Tibial nerve (tissue), 4 donors: ENCODE data around the gene MEA1. TPM values are rescaled to one million over a fixed set of nuclear protein-coding genes. Genes with fewer than 3 reads are reported as not detected.

Source experiments
- DNase-seq, 2 donors: peaks; one replicate each; pipeline ENCODE4 v3.0.0-alpha.2; 2019; ENCODE audit warnings: low spot score in 2 of 2
- H3K27ac ChIP-seq, 4 donors: fragments of 200-600 bp; sonication (generic) in 3 of 4; one replicate each; pipeline ENCODE4 v1.5.1; 2017 to 2019; ENCODE audit warnings: mild to moderate bottlenecking in 1 of 4
- H3K27me3 ChIP-seq, 2 donors: fragments of 200-600 bp; sonication (generic) in 1 of 2; one replicate each; pipeline versions ENCODE4 v1.5.1 to v1.6.0; 2017 to 2019
- H3K36me3 ChIP-seq, 3 donors: fragments of 200-600 bp; sonication (generic); one replicate each; pipeline ENCODE4 v1.5.1; 2018 to 2019
- H3K4me1 ChIP-seq, 4 donors: fragments of 200-600 bp; sonication (generic) in 3 of 4; one replicate each; pipeline ENCODE4 v1.5.1; 2017 to 2019
- H3K4me3 ChIP-seq, 4 donors: fragments of 200-600 bp; sonication (generic) in 3 of 4; one replicate each; pipeline ENCODE4 v1.5.1; 2017 to 2019; ENCODE audit warnings: mild to moderate bottlenecking in 1 of 4, moderate library complexity in 1 of 4
- H3K9me3 ChIP-seq, 4 donors: fragments of 200-600 bp; sonication (generic) in 3 of 4; one replicate each; pipeline ENCODE4 v1.5.1; 2017 to 2019
- CTCF ChIP-seq, 5 experiments: fragments of 200-600 bp in 3 of 5; fragments of 450-650 bp in 2 of 5; sonication (generic) in 3 of 5; IDR thresholded peaks; one replicate each; pipeline ENCODE4 v1.5.1; 2016 to 2019; ENCODE audit warnings: antibody characterized with exemption in 5 of 5, mild to moderate bottlenecking in 3 of 5, moderate library complexity in 2 of 5
- EP300 ChIP-seq, 2 donors: sonication (generic); formaldehyde crosslinking; IDR thresholded peaks; one replicate each; pipeline ENCODE4 v1.6.1; 2017; ENCODE audit warnings: antibody characterized with exemption in 2 of 2, mild to moderate bottlenecking in 1 of 2
- POLR2A ChIP-seq, 2 donors: fragments of 450-650 bp; IDR thresholded peaks; one replicate each; pipeline ENCODE4 v1.6.1; 2017; ENCODE audit warnings: antibody characterized with exemption in 2 of 2, mild to moderate bottlenecking in 2 of 2, moderate library complexity in 2 of 2
- WGBS, 2 donors: methylation state at CpG; one replicate each; pipeline ENCODE4 v1.1.5; 2018; 5-methylcytosine and 5-hydroxymethylcytosine counted together
- total RNA-seq, 4 donors: library from RNA; depleted of rRNA; stranded (reverse); fragments of >200 nt; gene quantifications; one replicate each; pipeline ENCODE4 v1.1.0, GENCODE V29; 2016

Gene MEA1
- total RNA-seq, 4 donors from 2014 or later = 41.8 to 91.6 (median 67.4) TPM

GRCh38 chr6:43013097-43013842, 476 bp downstream of the MEA1 start:
- H3K36me3 ChIP-seq = peaks cover 0 to 58% (median 8%) of the 10 kb centered on the region in 3 donors
- peak overlapping the region; percentile 62 to 80 (median 78) for H3K4me3 ChIP-seq
- no peak for DNase-seq
- no peaks in the 10 kb centered on the region for H3K9me3 ChIP-seq
- WGBS, 2 donors = 2 to 3% methylated on average over 21 to 25 of the region's 25 CpGs
- peaks cover 5 to 56% (median 19%) of the 10 kb centered on the region in 4 donors for H3K4me1 ChIP-seq
- peak overlapping the region; percentile 69 to 89 (median 79) for H3K27ac ChIP-seq
- no peaks in the 10 kb centered on the region for H3K27me3 ChIP-seq
- TF ChIP-seq CTCF (IDR thresholded peaks at IDR 0.05) (no peak), EP300 (IDR thresholded peaks at IDR 0.05) (no peak), POLR2A (IDR thresholded peaks at IDR 0.05) (no peak)

GRCh38 chr6:43012364-43012763, 1.4 kb downstream of the MEA1 start:
- Histone ChIP-seq H3K36me3 (peaks cover 0 to 58% (median 8%) of the 10 kb centered on the region in 3 donors), H3K27ac (no peak overlapping the region), H3K4me1 (peaks cover 5 to 52% (median 19%) of the 10 kb centered on the region in 4 donors), H3K9me3 (no peaks in the 10 kb centered on the region), H3K27me3 (no peaks in the 10 kb centered on the region), H3K4me3 (no peak overlapping the region)
- 83 to 84% methylated on average over 6 of the region's 6 CpGs for WGBS, 2 donors
- TF ChIP-seq CTCF (IDR thresholded peaks at IDR 0.05) (no peak), EP300 (IDR thresholded peaks at IDR 0.05) (no peak), POLR2A (IDR thresholded peaks at IDR 0.05) (no peak)
- no peak for DNase-seq

- Histone ChIP-seq H3K36me3 (peaks cover 0 to 64% (median 8%) of the 10 kb centered on the region in 3 donors), H3K4me1 (peaks cover 5 to 40% (median 15%) of the 10 kb centered on the region in 4 donors), H3K27me3 (no peaks in the 10 kb centered on the region), H3K9me3 (no peaks in the 10 kb centered on the region), H3K4me3 (no peak overlapping the region), H3K27ac (no peak overlapping the region)
- 66 to 69% methylated on average over 5 to 6 of the region's 6 CpGs for WGBS, 2 donors
- TF ChIP-seq CTCF (IDR thresholded peaks at IDR 0.05) = no peak
- no peak for TF ChIP-seq EP300 (IDR thresholded peaks at IDR 0.05)
- TF ChIP-seq POLR2A (IDR thresholded peaks at IDR 0.05) = no peak
- no peak for DNase-seq
Measured at GRCh38 chr6:43011207-43011606, 2.5 kb downstream of the MEA1 start.

- 65 to 69% methylated on average over 6 of the region's 6 CpGs for WGBS, 2 donors
- Histone ChIP-seq H3K4me3 (no peak overlapping the region), H3K36me3 (peaks cover 0 to 70% (median 8%) of the 10 kb centered on the region in 3 donors)
Measured at GRCh38 chr6:43009124-43009523, 4.6 kb downstream of the MEA1 start.

More at GRCh38 chr6:43009124-43009523, 4.6 kb downstream of the MEA1 start:
- Histone ChIP-seq H3K9me3 (no peaks in the 10 kb centered on the region), H3K27me3 (no peaks in the 10 kb centered on the region), H3K27ac (no peak overlapping the region), H3K4me1 (peaks cover 0 to 22% (median 3%) of the 10 kb centered on the region in 4 donors)
- TF ChIP-seq EP300 (IDR thresholded peaks at IDR 0.05) (no peak), CTCF (IDR thresholded peaks at IDR 0.05) (peak in 2 of 5 experiments; percentile 10 to 13)
- no peak for DNase-seq
